Measurements from ENCODE around the gene FHOD1.
A peak's percentile ranks its signal among the peaks of the same experiment; 100 is the strongest.

The FHOD1 gene

GRCh38 chr16:67230809-67231660 is 16.2 kb downstream of the FHOD1 start:
- no peak for DNase-seq

- DNase-seq, result no peak
These were observed 17.1 kb downstream of the FHOD1 start for GRCh38 chr16:67229906-67230808.

GRCh38 chr16:67228905-67229304 is 18.4 kb downstream of the FHOD1 start:
- no peak for DNase-seq

GRCh38 chr16:67228034-67228785 is 19.1 kb downstream of the FHOD1 start:
- DNase-seq, result no peak

- no peak for DNase-seq
These were observed 19.7 kb downstream of the FHOD1 start for GRCh38 chr16:67227567-67227921.

DNA sequence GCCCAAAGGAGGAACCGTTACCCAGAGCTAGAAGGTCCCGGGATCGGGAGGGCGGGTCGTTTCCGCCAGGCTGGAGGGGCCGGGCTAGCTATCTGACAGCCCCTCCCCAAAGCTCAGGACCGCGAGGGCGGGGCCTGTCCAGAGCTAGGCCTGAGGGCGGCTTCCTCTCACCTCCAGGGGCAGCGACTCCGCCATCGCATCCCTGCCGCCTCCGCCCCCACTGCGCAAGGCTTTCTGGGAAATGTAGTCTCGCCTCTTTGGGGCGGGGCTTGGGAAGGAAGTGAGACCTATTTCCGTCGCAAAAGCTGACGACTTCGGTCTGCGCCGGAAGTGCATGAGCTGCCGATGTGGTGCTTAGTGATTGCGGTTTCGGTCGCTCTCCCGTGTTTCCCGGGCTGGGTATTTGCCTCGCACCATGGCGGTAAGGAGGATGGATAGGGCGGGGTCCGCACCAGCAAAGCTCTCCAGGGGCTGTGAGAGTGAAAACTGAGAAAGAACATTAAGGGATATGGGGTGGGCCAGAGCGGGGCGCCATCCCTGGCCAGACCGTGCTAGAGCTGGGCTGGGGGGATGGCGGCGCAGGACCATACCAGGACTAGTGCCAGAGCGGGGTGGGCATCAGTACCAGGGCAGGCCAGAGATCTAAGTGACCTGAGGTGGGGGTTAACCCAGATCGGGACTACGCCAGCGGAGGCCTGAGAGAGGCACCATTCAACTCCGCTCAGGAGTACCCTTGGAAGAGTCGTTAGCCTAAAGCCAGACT is 20.3 kb downstream of the FHOD1 start, which contains the start of gene TMEM208:
TSS of gene TMEM208 (plus strand) at position 327 of the 763 bp plus-strand sequence. CDS start at position 416, 89 bp downstream.
- DNase-seq, result peak; percentile 99

DNA sequence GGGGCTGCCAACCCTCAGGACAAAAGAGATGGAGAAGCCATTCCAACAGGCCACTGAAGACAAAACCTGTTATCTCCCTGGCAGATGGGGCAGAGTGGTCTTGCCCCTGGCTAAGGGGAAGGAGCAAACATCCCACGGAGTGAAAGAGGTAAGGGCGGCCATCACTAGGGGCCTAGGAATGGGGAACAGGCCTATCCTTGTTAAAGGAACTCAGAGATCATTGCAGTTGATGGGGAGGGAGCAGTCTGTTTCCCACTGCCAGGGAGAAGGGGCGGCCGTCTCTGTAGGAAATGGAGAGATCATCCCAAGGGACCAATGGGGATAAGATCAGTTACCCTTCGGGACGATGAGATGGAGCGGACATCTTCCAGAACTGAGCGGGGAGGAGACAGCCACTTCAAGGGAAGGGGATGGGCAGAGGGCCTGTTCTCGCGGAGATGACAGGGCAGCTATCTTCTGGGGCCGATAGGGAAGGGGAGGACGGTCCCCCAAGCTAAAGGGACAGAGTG is 20.9 kb downstream of the FHOD1 start:
- DNase-seq, result no peak

DNA sequence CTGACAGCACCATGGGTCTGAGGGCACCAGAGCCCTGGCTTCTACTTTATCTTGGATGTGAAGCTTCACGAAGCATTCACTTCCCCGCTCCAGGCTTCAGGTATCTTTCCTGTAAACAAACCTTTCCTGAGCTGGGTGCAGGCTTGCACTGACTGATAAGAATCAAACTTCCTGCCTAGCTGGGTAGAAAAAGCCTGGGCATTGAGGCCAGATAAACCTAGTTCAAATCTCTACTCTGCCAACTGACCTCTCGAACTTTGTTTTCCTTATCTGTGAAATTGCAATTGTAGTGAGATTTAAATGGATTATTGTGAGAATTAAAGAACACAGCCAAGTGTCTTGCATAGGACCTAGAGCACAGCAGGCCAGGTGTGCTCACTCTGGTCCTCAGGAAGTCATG is 23.3 kb downstream of the FHOD1 start:
- no peak for DNase-seq

DNA sequence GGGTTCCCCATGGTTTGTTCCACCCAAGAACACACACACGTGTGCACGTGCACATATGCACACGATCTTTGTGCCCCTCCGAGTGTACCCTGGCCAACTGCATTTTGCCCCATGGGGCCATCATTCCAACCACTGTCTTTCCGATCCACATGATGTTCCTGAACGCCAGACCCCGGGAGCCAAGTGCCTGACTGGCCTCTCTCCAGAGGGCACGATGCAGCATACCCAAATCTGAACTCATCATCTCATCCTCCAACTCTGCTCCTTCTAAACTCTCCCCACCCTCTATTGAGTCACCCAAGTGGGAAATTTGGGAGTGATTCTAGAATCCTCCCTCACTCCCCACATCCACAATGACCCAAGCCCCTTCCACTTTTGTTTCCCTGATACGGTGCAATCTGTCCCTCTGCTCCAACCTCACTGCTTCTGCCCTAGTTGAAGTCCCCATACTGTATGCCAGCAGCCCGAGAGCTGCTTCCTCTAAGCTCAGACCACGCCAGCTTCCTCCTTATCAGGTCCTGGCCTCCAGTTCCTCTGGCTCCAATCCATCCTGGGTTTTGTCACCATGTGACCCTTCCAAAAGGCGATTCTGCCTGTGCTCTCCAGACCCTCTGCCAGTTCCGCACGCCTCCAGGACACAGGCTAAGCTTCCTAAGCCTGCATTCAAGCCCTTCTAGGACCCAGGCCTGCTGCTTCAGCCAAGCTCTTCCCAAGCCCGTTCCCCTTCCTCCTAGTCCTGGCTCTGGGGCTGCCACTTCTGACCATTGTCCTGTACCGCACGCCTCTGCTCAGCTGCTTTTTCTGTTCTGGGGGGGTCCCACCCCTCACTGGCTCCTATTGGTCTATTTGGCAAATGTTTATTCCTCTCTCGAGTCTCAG is 30.4 kb downstream of the FHOD1 start:
- DNase-seq, result no peak

- DNase-seq, result no peak
These were observed 31.6 kb downstream of the FHOD1 start for GRCh38 chr16:67215706-67216105.

- no peak for DNase-seq
These were observed 33.9 kb downstream of the FHOD1 start for GRCh38 chr16:67213197-67214019.

- no peak for DNase-seq
These were observed 34.5 kb downstream of the FHOD1 start for GRCh38 chr16:67212766-67213165.

GRCh38 chr16:67211674-67212073 is 35.6 kb downstream of the FHOD1 start:
- no peak for DNase-seq

- DNase-seq, result no peak
These were observed 37.0 kb downstream of the FHOD1 start for GRCh38 chr16:67210069-67210937.

DNA sequence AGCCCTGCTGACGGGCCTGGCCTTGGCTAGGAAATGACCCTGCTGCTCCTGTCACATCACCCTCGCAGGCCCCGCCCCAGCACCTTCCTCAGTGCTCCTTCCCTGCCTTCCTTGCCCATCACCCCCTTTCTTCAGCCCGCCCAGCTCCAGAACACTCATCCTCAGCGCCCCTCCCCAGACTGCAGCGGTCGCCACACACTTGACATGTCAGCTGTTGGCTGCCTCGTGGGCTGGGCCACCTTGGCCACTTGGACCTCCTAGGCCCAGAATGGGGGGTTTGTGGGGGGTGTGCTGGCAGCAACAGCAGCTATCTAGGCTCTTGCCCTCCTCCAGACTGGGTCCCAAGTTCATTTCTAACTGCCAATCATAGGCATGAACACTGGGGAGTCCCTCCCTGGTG is 37.7 kb downstream of the FHOD1 start:
- no peak for DNase-seq

DNA sequence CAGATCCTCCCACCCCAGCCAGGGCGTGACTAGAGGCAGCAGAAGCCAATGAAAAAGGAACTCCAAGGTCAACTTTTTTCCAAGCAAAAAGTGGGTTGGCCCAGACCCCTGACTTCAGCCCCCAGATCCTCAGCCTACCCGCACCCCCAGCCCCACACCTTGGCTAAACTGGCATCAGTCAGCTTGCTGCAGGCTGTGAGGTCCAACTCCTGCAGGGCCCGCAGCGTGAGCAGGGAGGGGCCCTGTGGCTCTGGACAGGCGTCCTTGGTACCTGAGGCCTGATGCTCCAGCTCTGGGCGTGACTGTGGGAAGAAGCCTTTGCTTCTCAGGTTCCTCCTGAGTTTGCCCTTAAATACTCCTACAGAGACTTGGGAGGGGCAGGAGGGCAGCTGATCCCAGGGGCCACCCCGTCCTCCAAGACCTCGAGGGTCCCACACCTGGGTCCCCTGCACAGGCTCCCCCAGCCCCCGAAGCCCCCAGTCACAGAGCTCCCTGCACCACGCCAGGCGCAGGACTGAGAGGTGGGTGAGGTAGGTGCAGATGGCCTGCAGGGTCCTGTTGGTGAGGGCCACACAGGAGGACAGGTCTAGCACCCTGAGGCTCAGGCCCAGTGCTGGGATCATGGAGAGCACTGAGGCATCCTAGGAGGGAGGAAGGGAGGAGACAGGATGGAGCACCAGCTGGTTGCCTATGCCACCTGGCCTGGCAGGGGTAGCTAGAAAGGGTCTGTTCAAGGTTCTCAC is 39.0 kb downstream of the FHOD1 start:
- DNase-seq, result no peak

GRCh38 chr16:67207249-67208091 is 39.8 kb downstream of the FHOD1 start:
- peak; percentile 61 for DNase-seq

Data from fibroblast of skin of back (primary cell).